Cardiac ventricle fibroblast (primary cell): Measurements from ENCODE around the gene NAA15. TPM values are rescaled to one million over a fixed set of nuclear protein-coding genes. Genes with fewer than 3 reads are reported as not detected.

Source experiments
- total RNA-seq: library from RNA; depleted of rRNA; stranded (reverse); fragments of >200 nt; gene quantifications from 2 replicates; pipeline ENCODE4 v1.2.3, GENCODE V29; 2015

The NAA15 gene
- total RNA-seq = 14.3 and 20.5 TPM in 2 replicates

DNA sequence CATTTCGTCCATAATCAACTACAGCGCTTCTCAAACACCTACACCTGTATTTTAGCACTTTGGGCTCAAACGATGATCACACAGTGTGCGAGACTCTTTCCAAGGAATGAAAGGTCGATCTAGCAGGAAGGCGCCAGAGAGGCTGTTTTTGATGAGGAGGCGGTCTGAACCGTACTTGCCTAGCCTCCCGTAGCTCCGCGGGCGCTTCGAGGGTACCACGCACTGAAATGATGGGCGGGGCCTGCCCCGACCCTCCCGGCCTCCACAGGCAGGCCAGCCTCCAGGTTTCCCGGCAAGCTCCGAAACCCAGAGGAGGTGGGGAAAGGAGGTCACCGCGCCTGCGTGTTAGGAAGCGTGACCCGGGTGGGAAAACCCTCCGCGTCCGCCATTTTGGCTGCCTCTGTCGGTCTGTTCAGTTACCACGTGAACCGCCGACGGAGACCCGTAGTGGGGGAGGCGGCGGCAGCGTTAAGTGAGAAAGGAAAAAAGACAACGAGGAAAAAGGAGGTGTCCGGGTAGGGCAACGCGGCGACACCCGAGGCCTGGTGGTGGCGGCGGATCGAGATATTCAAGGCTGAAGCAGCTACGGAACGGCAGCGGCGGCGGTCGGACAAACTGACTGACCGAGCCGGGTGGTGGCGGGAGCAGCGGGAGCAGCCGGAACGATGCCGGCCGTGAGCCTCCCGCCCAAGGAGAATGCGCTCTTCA lies at the start of gene NAA15:
TSS of gene NAA15 (plus strand) at position 393 of the 708 bp plus-strand sequence. CDS start at position 666, 273 bp downstream.

DNA sequence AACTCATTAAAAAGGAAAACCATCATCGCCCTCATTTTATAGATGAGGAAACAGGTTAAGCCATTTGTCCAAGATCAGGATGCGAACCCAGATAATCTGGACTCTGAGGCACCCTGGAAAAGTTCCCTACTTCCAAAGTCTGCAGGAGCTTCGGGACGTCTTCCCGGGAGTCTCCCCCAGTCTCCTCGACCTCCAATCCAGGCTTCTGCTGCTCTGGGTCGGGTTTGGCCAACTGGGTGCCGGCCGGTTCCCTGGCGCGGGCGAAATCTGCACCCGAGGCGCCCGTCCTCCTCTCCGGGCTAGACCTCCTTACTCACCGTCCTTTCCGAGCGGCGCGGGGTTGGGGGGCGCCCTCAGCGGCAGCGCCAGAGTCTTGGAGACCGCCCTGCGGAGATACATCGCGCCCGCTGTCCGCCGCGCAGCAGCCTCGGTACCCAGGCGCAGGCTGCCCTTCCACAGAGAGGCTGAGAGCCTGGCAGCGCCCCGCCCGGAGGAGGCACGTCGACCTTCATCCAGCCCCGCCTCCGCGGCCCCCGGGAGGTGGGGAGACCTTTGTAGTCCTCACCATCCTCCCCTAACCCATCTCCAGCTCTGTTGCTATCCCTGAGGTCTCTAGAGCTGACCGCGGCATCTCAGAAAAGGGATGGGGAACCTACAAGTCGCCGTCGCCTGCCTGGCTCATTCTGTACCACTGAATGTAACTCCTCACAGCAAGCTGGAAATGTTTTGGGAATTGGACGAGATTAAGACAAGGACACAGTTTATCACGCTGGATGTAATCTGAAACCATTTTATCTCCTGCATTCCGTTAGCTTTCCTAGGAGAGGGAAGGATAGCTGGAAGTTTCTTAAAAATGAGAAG lies 21.3 kb upstream of the NAA15 start, which contains the start of gene MGARP:
TSS of gene MGARP (minus strand) at position 466 of the 861 bp plus-strand sequence. CDS start at position 399, 67 bp downstream.

DNA sequence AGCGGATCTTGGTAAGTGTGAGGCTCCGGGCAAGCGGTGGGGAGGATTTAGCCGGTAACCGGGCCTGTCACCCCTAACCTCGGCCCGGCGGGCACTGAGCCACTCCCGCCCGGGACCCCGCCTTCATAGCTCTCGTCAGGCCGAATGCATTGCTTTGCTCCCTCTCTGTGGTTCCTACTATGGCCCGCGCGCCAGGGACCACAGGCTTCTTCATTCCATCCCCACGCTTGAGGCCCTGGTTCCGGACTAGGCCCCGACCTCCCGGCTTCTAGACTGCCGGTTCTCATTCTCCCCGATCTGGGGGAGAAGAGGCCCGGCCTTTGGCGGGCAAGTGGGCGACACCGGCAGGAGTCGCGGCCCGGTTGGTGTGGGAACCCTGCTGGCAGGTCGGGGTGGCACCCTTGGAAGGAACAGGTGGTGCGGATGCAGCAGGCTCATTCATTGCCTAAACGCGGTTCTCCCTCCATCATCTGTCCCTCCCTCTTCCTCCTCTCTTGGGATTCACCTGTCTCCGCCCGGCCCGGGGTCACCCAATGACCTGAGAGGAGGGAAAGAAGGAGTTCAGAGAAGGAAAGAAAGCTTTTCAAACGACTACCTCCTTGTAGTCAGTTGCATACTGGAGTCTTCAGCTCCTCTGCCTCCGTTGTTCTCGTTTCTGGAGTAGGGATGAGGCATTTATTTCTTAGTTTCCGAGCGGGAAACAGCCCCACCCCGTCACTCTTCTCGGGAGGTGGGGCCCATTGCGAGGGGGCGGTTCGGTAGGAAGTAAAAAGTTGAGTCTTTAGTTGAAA lies 711 bp downstream of the NAA15 start, which contains the start of gene NDUFC1:
TSS of gene NDUFC1 (minus strand) at position 657 of the 791 bp plus-strand sequence. CDS start 6,679 bp downstream, outside the sequence.

DNA sequence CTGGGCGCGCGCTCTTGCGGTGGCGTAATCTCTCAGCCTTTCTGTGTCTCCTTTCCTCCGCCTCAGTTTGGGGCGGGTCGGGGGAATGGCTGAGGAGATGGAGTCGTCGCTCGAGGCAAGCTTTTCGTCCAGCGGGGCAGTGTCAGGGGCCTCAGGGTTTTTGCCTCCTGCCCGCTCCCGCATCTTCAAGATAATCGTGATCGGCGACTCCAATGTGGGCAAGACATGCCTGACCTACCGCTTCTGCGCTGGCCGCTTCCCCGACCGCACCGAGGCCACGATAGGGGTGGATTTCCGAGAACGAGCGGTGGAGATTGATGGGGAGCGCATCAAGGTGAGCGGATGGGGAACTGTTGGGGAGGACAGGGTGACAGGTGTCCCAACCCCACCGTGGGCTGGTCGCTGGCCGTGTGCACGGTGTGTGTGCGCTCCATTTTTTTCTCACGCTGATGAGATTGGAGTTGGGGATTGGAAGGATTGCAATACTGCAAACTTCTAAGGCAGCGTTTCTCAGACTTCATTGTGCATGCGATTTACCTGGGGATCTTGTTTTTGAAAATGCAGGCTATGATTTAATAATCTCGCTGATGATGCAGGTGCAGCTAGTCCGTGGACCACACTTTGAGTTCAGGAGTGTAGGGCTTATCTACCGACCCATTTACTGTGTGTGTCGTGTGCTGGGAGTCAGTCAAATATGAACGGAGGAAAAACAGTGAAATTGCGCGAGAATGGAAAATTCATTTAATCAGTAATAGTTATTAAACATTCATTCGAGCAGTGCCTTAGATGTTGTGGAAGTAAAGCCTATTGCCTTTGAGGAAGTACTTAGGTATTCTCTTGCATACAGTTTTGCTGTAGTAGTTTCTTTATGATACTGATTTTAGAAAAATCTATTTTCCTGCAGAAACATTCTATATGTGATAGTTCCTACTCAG lies 153.1 kb downstream of the NAA15 start, which contains the start of gene RAB33B:
TSS of gene RAB33B (plus strand) at position 11 of the 935 bp plus-strand sequence. CDS start at position 86, 75 bp downstream.

Other genes starting within 250 kb of the NAA15 start
- 23.4 and 25.2 TPM in 2 replicates for gene ELF2, start 124.3 kb upstream of the NAA15 start, total RNA-seq
- gene MGARP, start 21.3 kb upstream of the NAA15 start, total RNA-seq = 7.2 and 7.6 TPM in 2 replicates
- 28.1 and 47.6 TPM in 2 replicates for gene NDUFC1, start 972 bp downstream of the NAA15 start, total RNA-seq
- 8.6 and 8.9 TPM in 2 replicates for gene RAB33B, start 152.6 kb downstream of the NAA15 start, total RNA-seq